H1 (cell line): ENCODE measurements around the gene MT1G. TPM values are rescaled to one million over a fixed set of nuclear protein-coding genes. Genes with fewer than 3 reads are reported as not detected.

Source experiments
- CTCF ChIA-PET: fragments of 300-600 bp; sonication (Branson Sonifier 250); formaldehyde crosslinking; loops from one replicate; lab custom pipeline; 2021; ENCODE audit not compliant: partially characterized antibody; lab: Charles Lee
- POLR2A ChIA-PET: fragments of 300-600 bp; sonication (Branson Sonifier 250); formaldehyde crosslinking; loops from one replicate; lab custom pipeline; 2021; ENCODE audit warnings: inconsistent platforms; ENCODE audit not compliant: partially characterized antibody; lab: Charles Lee
- DNase-seq, 2 experiments: peaks; one replicate each; pipeline versions ENCODE4 v3.0.0 to v3.0.0-alpha.2; 2010 to 2022; ENCODE audit warnings: low spot score in 2 of 2, low read depth in 1 of 2, mixed read lengths in 1 of 2
- FAIRE-seq: peaks from 2 replicates; lab custom pipeline; 2011; peaks lifted over from hg19 to GRCh38; lab: Jason Lieb, UNC
- H2AFZ ChIP-seq: 2 replicates; pipeline ENCODE4 v1.8.1; 2012; ENCODE audit warnings: low read length, inconsistent platforms
- H2AK5ac ChIP-seq: 2 replicates; pipeline ENCODE4 v1.6.1; 2013; ENCODE audit warnings: low read depth, low read length
- H2BK120ac ChIP-seq: replicated peaks from 2 replicates; pipeline ENCODE3; 2013; ENCODE audit warnings: low read depth, low read length, inconsistent platforms
- H2BK12ac ChIP-seq: 2 replicates; pipeline ENCODE4 v1.6.1; 2013; ENCODE audit warnings: low read depth, low read length
- H2BK15ac ChIP-seq: 2 replicates; pipeline ENCODE4 v1.6.1; 2013; ENCODE audit warnings: low read length
- H2BK20ac ChIP-seq: 2 replicates; pipeline ENCODE4 v1.6.1; 2013; ENCODE audit warnings: low read length
- H2BK5ac ChIP-seq: 2 replicates; pipeline ENCODE4 v1.6.1; 2013; ENCODE audit warnings: low read depth, low read length
- H3K14ac ChIP-seq: 2 replicates; pipeline ENCODE4 v1.6.1; 2013; ENCODE audit warnings: inconsistent platforms; ENCODE audit not compliant: insufficient read length
- H3K18ac ChIP-seq: 2 replicates; pipeline ENCODE4 v1.6.1; 2013; ENCODE audit warnings: low read length; ENCODE audit errors: extremely low read depth
- H3K23ac ChIP-seq: 2 replicates; pipeline ENCODE4 v1.6.1; 2013; ENCODE audit warnings: inconsistent platforms; ENCODE audit not compliant: insufficient read length
- H3K23me2 ChIP-seq: 2 replicates; pipeline ENCODE4 v1.6.1; 2013; ENCODE audit warnings: low read depth, low read length
- H3K27ac ChIP-seq: 2 replicates; pipeline ENCODE4 v1.6.1; 2011; ENCODE audit warnings: low read depth, low read length, inconsistent platforms
- H3K27me3 ChIP-seq, 4 experiments: replicated peaks in 1 of 4; 1 replicate in 1 of 4; 2 replicates in 3 of 4; pipeline versions ENCODE4 v1.6.1 to v1.8.1; 2011 to 2013; ENCODE audit warnings: low read length in 3 of 4, mild to moderate bottlenecking in 3 of 4, inconsistent platforms in 2 of 4, mixed read lengths in 2 of 4, moderate library complexity in 1 of 4; ENCODE audit not compliant: control insufficient read depth in 3 of 4, insufficient read depth in 3 of 4; ENCODE audit errors: extremely low read depth in 1 of 4
- H3K36me3 ChIP-seq, 4 experiments: 2 replicates each; pipeline versions ENCODE4 v1.6.1 to v1.8.1; 2011 to 2013; ENCODE audit warnings: mild to moderate bottlenecking in 4 of 4, low read length in 3 of 4, moderate library complexity in 2 of 4, control low read depth in 1 of 4, inconsistent platforms in 1 of 4; ENCODE audit not compliant: insufficient read depth in 4 of 4, control insufficient read depth in 2 of 4
- H3K4ac ChIP-seq: replicated peaks from 2 replicates; pipeline ENCODE3; 2013; ENCODE audit warnings: low read length, low read depth, mixed read lengths, inconsistent platforms; ENCODE audit not compliant: insufficient read length
- H3K4me1 ChIP-seq, 4 experiments: replicated peaks in 1 of 4; 1 replicate in 1 of 4; 2 replicates in 3 of 4; pipeline versions ENCODE4 v1.6.1 to v1.8.1; 2011 to 2013; ENCODE audit warnings: low read length in 3 of 4, inconsistent platforms in 2 of 4, mixed read lengths in 1 of 4; ENCODE audit not compliant: insufficient read depth in 4 of 4, control insufficient read depth in 3 of 4
- H3K4me2 ChIP-seq, 2 experiments: 2 replicates each; pipeline versions ENCODE4 v1.6.1 to v1.8.1; 2011 to 2013; ENCODE audit warnings: low read depth in 2 of 2, low read length in 2 of 2, control low read depth in 1 of 2, inconsistent platforms in 1 of 2, mild to moderate bottlenecking in 1 of 2; ENCODE audit not compliant: insufficient read depth in 1 of 2
- H3K4me3 ChIP-seq, 4 experiments: fragments of 200-600, 300-600 bp in 1 of 4; sonication (generic), shearing (Covaris generic), sonication (Bioruptor Twin) in 1 of 4; 2 replicates each; pipeline versions ENCODE4 v1.5.1 to v1.8.1; 2011 to 2016; ENCODE audit warnings: low read length in 4 of 4, low read depth in 3 of 4, control low read depth in 2 of 4, inconsistent platforms in 2 of 4, mild to moderate bottlenecking in 2 of 4, mixed read lengths in 1 of 4, moderate library complexity in 1 of 4; ENCODE audit not compliant: insufficient read depth in 2 of 4; ENCODE audit errors: extremely low read depth in 1 of 4
- H3K56ac ChIP-seq: replicated peaks from 2 replicates; pipeline ENCODE3; 2013; ENCODE audit warnings: low read depth, mild to moderate bottlenecking, mixed read lengths, low read length, inconsistent platforms; ENCODE audit not compliant: insufficient read length
- H3K79me1 ChIP-seq: 2 replicates; pipeline ENCODE4 v1.6.1; 2013; ENCODE audit warnings: low read depth, low read length, control low read depth
- H3K79me2 ChIP-seq, 2 experiments: 2 replicates each; pipeline versions ENCODE4 v1.6.1 to v1.8.1; 2012 to 2013; ENCODE audit warnings: low read length in 2 of 2, mild to moderate bottlenecking in 2 of 2, inconsistent platforms in 1 of 2; ENCODE audit not compliant: insufficient read depth in 2 of 2, control insufficient read depth in 1 of 2
- H3K9ac ChIP-seq, 4 experiments: replicated peaks in 1 of 4; 1 replicate in 1 of 4; 2 replicates in 3 of 4; pipeline versions ENCODE4 v1.6.1 to v1.8.1; 2011 to 2013; ENCODE audit warnings: low read depth in 3 of 4, low read length in 3 of 4, control low read depth in 2 of 4, mild to moderate bottlenecking in 2 of 4, moderate library complexity in 2 of 4, inconsistent platforms in 1 of 4; ENCODE audit errors: extremely low read depth in 1 of 4
- H3K9me3 ChIP-seq, 2 experiments: 2 replicates each; pipeline versions ENCODE4 v1.6.1 to v1.8.1; 2012 to 2013; ENCODE audit warnings: mild to moderate bottlenecking in 2 of 2, moderate library complexity in 2 of 2, control low read depth in 1 of 2, inconsistent platforms in 1 of 2, low read depth in 1 of 2, low read length in 1 of 2, mixed read lengths in 1 of 2; ENCODE audit not compliant: insufficient read depth in 2 of 2
- H4K20me1 ChIP-seq, 2 experiments: replicated peaks in 1 of 2; 2 replicates each; pipeline versions ENCODE3 to v1.8.1; 2011 to 2013; ENCODE audit warnings: inconsistent platforms in 2 of 2, low read length in 2 of 2, mild to moderate bottlenecking in 1 of 2; ENCODE audit not compliant: insufficient read depth in 2 of 2, control insufficient read depth in 1 of 2
- H4K5ac ChIP-seq: 2 replicates; pipeline ENCODE4 v1.6.1; 2013; ENCODE audit warnings: low read length, low read depth, mixed read lengths, inconsistent platforms; ENCODE audit not compliant: insufficient read length
- H4K8ac ChIP-seq: 2 replicates; pipeline ENCODE4 v1.8.0; 2013; ENCODE audit warnings: mild to moderate bottlenecking, moderate library complexity, low read length, inconsistent platforms; ENCODE audit not compliant: insufficient read depth; ENCODE audit errors: extremely low read depth
- H4K91ac ChIP-seq: replicated peaks from 2 replicates; pipeline ENCODE3; 2013; ENCODE audit warnings: low read length, mixed read lengths, inconsistent platforms; ENCODE audit not compliant: insufficient read length
- BACH1 ChIP-seq: IDR thresholded peaks from 2 replicates; pipeline ENCODE4 v1.6.1; 2012; ENCODE audit warnings: low read length, improper control_type of control experiment
- CBX8 ChIP-seq: fragments of 300-800, 300-1000 bp; sonication (generic); IDR thresholded peaks from 2 replicates; pipeline ENCODE4 v1.7.1; 2016; ENCODE audit warnings: low read depth, low read length, borderline replicate concordance
- JUND ChIP-seq: IDR thresholded peaks from 2 replicates; pipeline ENCODE4 v1.6.1; 2011; ENCODE audit warnings: mild to moderate bottlenecking, improper control_type of control experiment, low read length
- KDM4A ChIP-seq: IDR thresholded peaks from one replicate; pipeline ENCODE4 v1.7.1; 2012; ENCODE audit warnings: low read depth, mild to moderate bottlenecking, moderate library complexity, low read length, inconsistent platforms; ENCODE audit not compliant: severe bottlenecking
- RBBP5 ChIP-seq: IDR thresholded peaks from 2 replicates; pipeline ENCODE4 v1.7.1; 2012; ENCODE audit warnings: low read depth, mild to moderate bottlenecking, inconsistent platforms, low read length, moderate library complexity, borderline replicate concordance
- SIX5 ChIP-seq: IDR thresholded peaks from 2 replicates; pipeline ENCODE4 v1.6.1; 2011; ENCODE audit warnings: mild to moderate bottlenecking, low read depth, low read length
- SUZ12 ChIP-seq: fragments of 200-600 bp; sonication (generic); IDR thresholded peaks from 2 replicates; pipeline ENCODE4 v1.6.1; 2012; ENCODE audit warnings: mild to moderate bottlenecking, inconsistent platforms, low read length, moderate library complexity, mixed read lengths
- ZNF274 ChIP-seq: IDR thresholded peaks from 2 replicates; pipeline ENCODE4 v1.7.0; 2012; ENCODE audit warnings: low read length, borderline replicate concordance; ENCODE audit errors: extremely low read depth
- WGBS, 2 experiments: shearing (Covaris generic) in 1 of 2; methylation state at CpG; one replicate each; pipeline versions ENCODE4 v1.1.6 to v1.1.7; 2013 to 2015; ENCODE audit warnings: low lambda C conversion rate in 2 of 2, mixed read lengths in 2 of 2, inconsistent platforms in 1 of 2, low coverage in 1 of 2, missing lambda C conversion rate in 1 of 2; ENCODE audit not compliant: insufficient replicate concordance in 2 of 2, insufficient coverage in 1 of 2, insufficient read length in 1 of 2; ENCODE audit errors: extremely low coverage in 1 of 2, missing lambda C conversion rate in 1 of 2; 5-methylcytosine and 5-hydroxymethylcytosine counted together
- polyA plus RNA-seq, 7 experiments: library from polyadenylated mRNA; depleted of rRNA in 3 of 7; stranded (reverse) in 5 of 7; unstranded in 2 of 7; fragments of >200 nt in 5 of 7; fragments of 200-250 nt in 2 of 7; gene quantifications; 1 replicate in 5 of 7; 2 replicates in 1 of 7; 4 replicates in 1 of 7; pipeline versions ENCODE4 v1.2.1 to v1.2.3, GENCODE V29; 2011 to 2013; ENCODE audit warnings: missing spikeins in 2 of 7, mixed read lengths in 2 of 7
- total RNA-seq: library from RNA; stranded (reverse); fragmentation: NEBNext Ultra II Directional; extraction: Animal tissue kit (Norgen Biotek cat#: 25700); gene quantifications from 2 replicates; pipeline ENCODE4 v1.2.1, GENCODE V29; 2021

The MT1G gene
- total and polyA plus RNA-seq, 2 of the 8 experiments (the other 6 are each of a cell fraction or from before 2014, with no cell fraction given) = 17.7 to 515 TPM

DNA sequence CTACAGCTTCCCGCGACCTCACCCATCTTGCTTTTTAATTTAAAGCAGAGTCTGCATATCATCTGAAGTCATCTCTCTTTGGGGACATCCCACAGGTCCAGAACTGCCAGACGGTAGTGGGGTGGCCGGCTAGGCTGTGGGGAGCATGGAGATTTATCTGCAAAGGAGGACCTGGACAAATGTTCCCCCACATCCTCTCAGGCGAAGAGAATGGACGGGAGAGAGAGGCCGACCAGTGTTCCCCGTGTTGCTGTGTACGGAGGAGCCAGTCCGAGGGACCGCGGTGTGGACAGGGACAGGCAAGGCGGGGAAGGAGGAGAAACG lies 36.1 kb downstream of the MT1G start:
- 8% methylated on average over 11 of the region's 14 CpGs; no CpG with 5 or more reads in 1 of the 2 experiments for WGBS, 2 experiments
- H3K9ac ChIP-seq = no peak overlapping the region

More for the DNA sequence above, 36.1 kb downstream of the MT1G start:
- H3K36me3 ChIP-seq = no peaks in the 10 kb centered on the region; a peak in 1 of 8 replicates
- H3K79me1 ChIP-seq = no peaks in the 10 kb centered on the region
- H4K8ac ChIP-seq = no peak overlapping the region
- H2AFZ ChIP-seq = no peak overlapping the region
- POLR2A ChIA-PET = interaction anchor here (0.6 to 2.2 kb wide), 6 partner anchors 9 to 55 kb away, joined by 3 to 8 read pairs (median 3); partner anchors contain the start of genes MT1G and MT1H
- peaks cover 0 to 12% (median 6%) of the 10 kb centered on the region in 4 experiments; a peak in 6 of 7 replicates for H3K4me1 ChIP-seq
- H3K56ac ChIP-seq = no peak overlapping the region
- H3K4me2 ChIP-seq = peak overlapping the region; percentile 68 to 72
- H3K27me3 ChIP-seq = peaks cover 88 to 98% (median 96%) of the 10 kb centered on the region in 4 experiments
- H2BK120ac ChIP-seq = no peak overlapping the region
- H2BK15ac ChIP-seq = no peak overlapping the region
- peaks cover 4% of the 10 kb centered on the region; the same call in 1 of the 2 replicates for H3K23me2 ChIP-seq
- no peaks in the 10 kb centered on the region for H3K79me2 ChIP-seq
- H3K14ac ChIP-seq = no peak overlapping the region
- no peak overlapping the region for H3K23ac ChIP-seq
- H2AK5ac ChIP-seq = no peak overlapping the region
- CTCF ChIA-PET = interaction anchor here (1.4 to 3.1 kb wide), 4 partner anchors 9 to 37 kb away, joined by 3 to 12 read pairs (median 6); no protein-coding TSS in a partner anchor
- H3K18ac ChIP-seq = peak overlapping the region; percentile 62; the same call in 1 of the 2 replicates
- no peak overlapping the region for H2BK12ac ChIP-seq
- H3K27ac ChIP-seq = no peak overlapping the region
- H3K4me3 ChIP-seq = peak overlapping the region; percentile 22 to 56 (median 32); a peak in 4 of 8 replicates
- H4K5ac ChIP-seq = no peak overlapping the region
- H4K20me1 ChIP-seq = peaks cover 14 to 28% of the 10 kb centered on the region in 2 experiments
- H3K9me3 ChIP-seq = no peaks in the 10 kb centered on the region
- H4K91ac ChIP-seq = no peak overlapping the region
- H3K4ac ChIP-seq = no peak overlapping the region
- TF ChIP-seq BACH1 (no peak), ZNF274 (no peak), CBX8 (no peak), JUND (no peak), KDM4A (no peak), SUZ12 (peak; percentile 87), RBBP5 (no peak), SIX5 (no peak)
- H2BK5ac ChIP-seq = no peak overlapping the region
- FAIRE-seq (no peak), DNase-seq (no peak)
- H2BK20ac ChIP-seq = no peak overlapping the region
